Gastrocnemius medialis (tissue), 4 donors: ENCODE results near the gene COL23A1.

ENCODE experiments used
- CTCF ChIP-seq, 5 experiments: fragments of 450-650 bp in 3 of 5; fragments of 200-600 bp in 2 of 5; sonication (generic) in 2 of 5; IDR thresholded peaks in 4 of 5; conservative IDR thresholded peaks in 1 of 5; 1 replicate in 4 of 5; 2 replicates in 1 of 5; pipeline ENCODE4 v1.5.1; 2016 to 2019; ENCODE audit warnings: antibody characterized with exemption in 5 of 5, mild to moderate bottlenecking in 3 of 5, moderate library complexity in 3 of 5
- POLR2A ChIP-seq, 2 donors: fragments of 450-650 bp; IDR thresholded peaks; one replicate each; pipeline ENCODE4 v1.6.1; 2017; ENCODE audit warnings: antibody characterized with exemption in 2 of 2, mild to moderate bottlenecking in 2 of 2, moderate library complexity in 2 of 2

GRCh38 chr5:178278358-178279023 lies 311.7 kb downstream of the COL23A1 start:
- no peak for TF ChIP-seq CTCF (IDR thresholded peaks at IDR 0.05 in 4 of 5, conservative IDR thresholded peaks at IDR 0.05 in 1 of 5)
- TF ChIP-seq POLR2A (IDR thresholded peaks at IDR 0.05): no peak
